K562 (cell line): ENCODE results near the gene EIF4G2. TPM values are rescaled to one million over a fixed set of nuclear protein-coding genes. Genes with fewer than 3 reads are reported as not detected.

Experiments used
- ATAC-seq: fragments of 200-7000 bp; cut with Tn5 transposase; 3 replicates; pipeline ENCODE4 v1.9.1; 2020; ENCODE audit warnings: moderate library complexity
- BruUV-seq: library from RNA; stranded (reverse); fragments of 400-500 nt; replicated peaks from 2 replicates; lab custom pipeline; 2021; lab: Mats Ljungman, UMichigan
- CTCF ChIA-PET: fragments of 300-600 bp; formaldehyde crosslinking; extraction: SDS; loops from one replicate; lab custom pipeline; 2021; ENCODE audit warnings: low intra/inter-chr PET ratio; lab: Yijun Ruan, JAX
- POLR2A ChIA-PET: fragments of 300-600, 350-650 bp; sonication (Branson Sonifier 250); formaldehyde crosslinking; extraction: SDS; loops from one replicate; lab custom pipeline; 2021; ENCODE audit warnings: antibody characterized with exemption, inconsistent platforms; lab: Yijun Ruan, JAX
- DNase-seq, 4 experiments: peaks; one replicate each; pipeline versions ENCODE4 v3.0.0 to v3.0.0-alpha.2; 2011 to 2018; ENCODE audit warnings: low spot score in 3 of 4, mixed read lengths in 3 of 4; ENCODE audit errors: extremely low read depth in 1 of 4
- FAIRE-seq: peaks from 2 replicates; lab custom pipeline; 2011; peaks lifted over from hg19 to GRCh38; lab: Jason Lieb, UNC
- H2AFZ ChIP-seq: 2 replicates; pipeline ENCODE4 v1.6.0; 2011; ENCODE audit warnings: low read depth, low read length, control low read depth, inconsistent platforms
- H3K27ac ChIP-seq: fragments of 200-600 bp; 3 replicates; pipeline ENCODE4 v1.8.0; 2011; ENCODE audit warnings: low read depth, mild to moderate bottlenecking, control low read depth, inconsistent platforms, low read length, moderate library complexity, mixed read lengths; ENCODE audit errors: extremely low read depth
- H3K27me3 ChIP-seq, 2 experiments: fragments of 300-600 bp in 1 of 2; 2 replicates in 1 of 2; 3 replicates in 1 of 2; pipeline versions ENCODE4 v1.6.0 to v1.8.0; 2011; ENCODE audit warnings: inconsistent platforms in 2 of 2, low read length in 2 of 2, mild to moderate bottlenecking in 1 of 2, mixed read lengths in 1 of 2, moderate library complexity in 1 of 2; ENCODE audit not compliant: control insufficient read depth in 2 of 2, insufficient read depth in 2 of 2
- H3K36me3 ChIP-seq: fragments of 300-600 bp; 3 replicates; pipeline ENCODE4 v1.8.0; 2011; ENCODE audit warnings: mild to moderate bottlenecking, low read length, inconsistent platforms; ENCODE audit not compliant: control insufficient read depth, insufficient read depth
- H3K4me1 ChIP-seq, 2 experiments: fragments of 200-600 bp in 1 of 2; replicated peaks in 1 of 2; 2 replicates in 1 of 2; 3 replicates in 1 of 2; pipeline versions ENCODE4 v1.5.1 to v1.8.0; 2011; ENCODE audit warnings: inconsistent platforms in 2 of 2, low read length in 2 of 2, mild to moderate bottlenecking in 1 of 2, mixed read lengths in 1 of 2, moderate library complexity in 1 of 2; ENCODE audit not compliant: control insufficient read depth in 2 of 2, insufficient read depth in 2 of 2
- H3K4me2 ChIP-seq: 2 replicates; pipeline ENCODE4 v1.6.1; 2011; ENCODE audit warnings: low read length, control low read depth, inconsistent platforms, mixed read lengths; ENCODE audit not compliant: insufficient read depth
- H3K4me3 ChIP-seq: fragments of 200-600 bp; sonication (generic), shearing (Covaris generic); 2 replicates; pipeline ENCODE4 v1.5.1; 2016; ENCODE audit warnings: control low read depth, inconsistent platforms
- H3K79me2 ChIP-seq: fragments of 200-600 bp; 3 replicates; pipeline ENCODE4 v1.8.0; 2011; ENCODE audit warnings: low read length, inconsistent platforms; ENCODE audit not compliant: control insufficient read depth, insufficient read depth
- H3K9ac ChIP-seq, 2 experiments: 2 replicates each; pipeline versions ENCODE4 v1.6.0 to v1.6.1; 2011; ENCODE audit warnings: low read depth in 2 of 2, low read length in 2 of 2, control low read depth in 1 of 2, inconsistent platforms in 1 of 2, mild to moderate bottlenecking in 1 of 2, mixed read lengths in 1 of 2; ENCODE audit not compliant: insufficient read depth in 1 of 2
- H3K9me1 ChIP-seq: one replicate; pipeline ENCODE4 v1.6.0; 2011; ENCODE audit warnings: inconsistent platforms, mild to moderate bottlenecking, low read length, moderate library complexity; ENCODE audit not compliant: control insufficient read depth, insufficient read depth
- H3K9me3 ChIP-seq: replicated peaks from 2 replicates; pipeline ENCODE4 v1.5.1; 2011; ENCODE audit warnings: low read depth, low read length, inconsistent platforms; ENCODE audit not compliant: control insufficient read depth, insufficient read depth
- H4K20me1 ChIP-seq: replicated peaks from 2 replicates; pipeline ENCODE4 v1.6.1; 2011; ENCODE audit warnings: low read length, inconsistent platforms, mixed read lengths; ENCODE audit not compliant: control insufficient read depth, insufficient read depth
- NFRKB ChIP-seq: fragments of 450-650 bp; IDR thresholded peaks from 2 replicates; pipeline ENCODE4 v1.6.1; 2016; ENCODE audit warnings: low read depth
- RBFOX2 ChIP-seq: fragments of 200-400 bp; formaldehyde crosslinking; IDR thresholded peaks from 2 replicates; pipeline ENCODE4 v1.6.1; 2017; ENCODE audit warnings: low read depth, mild to moderate bottlenecking, low read length, moderate library complexity
- ZNF121 ChIP-seq: sonication (generic); formaldehyde crosslinking; conservative IDR thresholded peaks from 2 replicates; pipeline ENCODE4 v1.8.0; 2022; ENCODE audit warnings: missing genetic modification reagents
- WGBS: fragments of 100-300 bp; shearing (Covaris generic); methylation state at CpG from one replicate; pipeline ENCODE4 v1.1.6; 2016; ENCODE audit warnings: low coverage, mixed read lengths; ENCODE audit not compliant: insufficient coverage; ENCODE audit errors: missing lambda C conversion rate; 5-methylcytosine and 5-hydroxymethylcytosine counted together
- in situ Hi-C: fragments of 300-500 bp; cut with MboI; formaldehyde crosslinking; loops from 4 replicates; pipeline ENCODE4 v1.15.0; 2018; ENCODE audit warnings: inconsistent platforms, mixed read lengths
- intact Hi-C: fragments of 100-400 bp; cut with micrococcal nuclease; formaldehyde crosslinking; loops from 2 replicates; pipeline ENCODE4 v1.14.2; 2022
- polyA plus RNA-seq, 8 experiments: library from polyadenylated mRNA; depleted of rRNA in 4 of 8; stranded (reverse) in 5 of 8; unstranded in 3 of 8; fragments of >200 nt; fragmentation: Nextera tagmentation in 2 of 8; fragmentation: Illumina TruSeq in 1 of 8; extraction: Ambion mirVana in 2 of 8; extraction: Trizol in 1 of 8; gene quantifications; 2 replicates each; pipeline versions ENCODE4 v1.2.1 to v1.2.3, GENCODE V29; 2011 to 2014; ENCODE audit warnings: inconsistent platforms in 1 of 8, missing spikeins in 1 of 8
- total RNA-seq, 7 experiments: library from RNA; depleted of rRNA in 6 of 7; stranded (reverse); fragments of >200 nt in 6 of 7; fragmentation: Illumina TruSeq in 2 of 7; extraction: Trizol in 2 of 7; gene quantifications; 2 replicates each; pipeline versions ENCODE4 v1.2.1 to v1.2.3, GENCODE V29; 2011 to 2021; ENCODE audit warnings: low replicate concordance in 1 of 7
- TF ChIP-seq, protein P1 (sequence below): IDR thresholded peaks from 2 replicates; pipeline ENCODE4 v1.6.1; 2011; ENCODE audit not compliant: insufficient read length; ENCODE audit errors: extremely low read depth

Gene EIF4G2
- total and polyA plus RNA-seq, 9 of the 15 experiments (the other 6 are each of a cell fraction or from before 2014, with no cell fraction given) = 206 to 790 (median 646) TPM

DNA sequence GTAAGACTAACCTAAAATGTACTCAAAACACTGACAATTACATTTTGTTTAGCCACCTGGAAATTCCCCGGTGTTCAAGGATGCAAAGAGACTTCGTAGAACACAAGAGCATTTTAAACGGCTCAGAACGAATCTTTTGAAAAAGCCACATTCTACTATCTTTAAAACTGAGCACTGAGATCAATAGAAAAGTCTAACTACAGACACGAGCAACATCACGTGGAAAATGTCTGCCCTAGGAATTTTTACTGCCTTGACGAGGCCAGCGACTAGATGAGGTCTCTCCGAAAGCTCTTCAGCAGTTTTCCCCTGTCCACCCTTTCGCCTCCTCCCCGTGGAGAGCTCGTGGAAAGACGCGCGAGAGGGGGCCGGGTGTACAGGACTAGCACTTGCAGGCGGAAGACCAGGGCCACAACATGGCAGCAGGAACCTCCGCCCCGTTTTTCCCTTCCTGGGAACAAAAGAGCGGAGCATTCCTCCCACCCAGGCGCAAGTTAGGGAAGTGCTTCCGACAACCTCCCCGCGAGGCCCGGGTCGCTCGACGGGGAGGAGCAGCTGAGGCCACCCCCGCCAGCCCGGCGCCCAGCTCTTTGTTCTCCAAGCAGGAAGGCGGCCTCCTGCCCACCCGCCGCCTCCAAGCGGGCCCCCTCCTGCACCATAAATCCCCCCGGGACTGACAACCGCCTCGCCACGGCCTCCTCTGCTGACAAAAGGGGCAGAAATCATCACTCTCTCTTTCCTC, 1.1 kb downstream of the EIF4G2 start (continued):
- TF ChIP-seq, protein P1, sequence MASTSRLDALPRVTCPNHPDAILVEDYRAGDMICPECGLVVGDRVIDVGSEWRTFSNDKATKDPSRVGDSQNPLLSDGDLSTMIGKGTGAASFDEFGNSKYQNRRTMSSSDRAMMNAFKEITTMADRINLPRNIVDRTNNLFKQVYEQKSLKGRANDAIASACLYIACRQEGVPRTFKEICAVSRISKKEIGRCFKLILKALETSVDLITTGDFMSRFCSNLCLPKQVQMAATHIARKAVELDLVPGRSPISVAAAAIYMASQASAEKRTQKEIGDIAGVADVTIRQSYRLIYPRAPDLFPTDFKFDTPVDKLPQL = no peak

DNA sequence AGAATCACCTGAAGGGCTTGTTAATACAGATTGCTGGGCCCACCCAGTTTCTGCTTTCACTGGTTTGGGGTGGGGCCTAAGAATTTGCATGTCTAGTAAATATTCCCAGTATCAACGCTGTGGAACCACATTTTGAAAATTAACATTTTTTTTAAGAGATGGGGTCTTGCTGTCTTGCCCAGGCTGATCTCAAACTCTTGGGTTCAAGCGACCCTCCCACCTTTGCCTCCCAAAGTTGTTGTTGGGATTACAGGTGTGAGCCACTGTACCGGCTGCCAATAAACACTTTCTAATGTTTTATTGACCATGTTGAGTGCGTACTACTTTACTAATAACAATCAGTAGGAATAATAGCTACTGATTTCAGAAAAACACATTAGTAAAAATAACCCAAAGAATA, 2.5 kb downstream of the EIF4G2 start:
- Histone ChIP-seq H3K36me3 (peaks cover 65% of the 10 kb centered on the region), H2AFZ (no peak overlapping the region), H3K9me3 (no peaks in the 10 kb centered on the region), H3K79me2 (peaks cover 62% of the 10 kb centered on the region), H3K9ac (no peak overlapping the region), H3K27me3 (no peaks in the 10 kb centered on the region), H3K27ac (no peak overlapping the region), H3K4me3 (peak overlapping the region; percentile 94; the same call in 1 of the 2 replicates), H3K4me1 (peaks cover 11 to 13% of the 10 kb centered on the region in 2 experiments; a peak in 4 of 5 replicates), H3K9me1 (no peaks in the 10 kb centered on the region), H3K4me2 (0 out of 2 replicates have a peak overlapping the region, but pooled peaks have one; percentile 96), H4K20me1 (peaks cover 3% of the 10 kb centered on the region; the same call in 1 of the 2 replicates)
- CTCF ChIA-PET = no interaction called here
- BruUV-seq = no TSS peak
- intact Hi-C loops = no loop called here
- 93% methylated on average over 4 of the region's 4 CpGs for WGBS
- POLR2A ChIA-PET = interaction anchor here (0.7 to 7.7 kb wide), 6 partner anchors 8 to 93 kb away, joined by 3 to 105 read pairs (median 38); partner anchors contain the start of gene ZBED5
- FAIRE-seq (no peak), DNase-seq (no peak), ATAC-seq (no peak)
- no peak for TF ChIP-seq NFRKB
- peak; percentile 58; the same call in 1 of the 2 replicates for TF ChIP-seq RBFOX2
- peak; percentile 97 for TF ChIP-seq ZNF121
- in situ Hi-C loops = no loop called here
